ENCODE results near the gene MACROD2. TPM values are rescaled to one million over a fixed set of nuclear protein-coding genes. Genes with fewer than 3 reads are reported as not detected.

Gene MACROD2
- total and polyA plus RNA-seq, 2 of the 4 experiments (the other 2 are of a cell fraction) = not detected

- peak; percentile 64 for ATAC-seq (ENCODE audit: low read depth)
- dilution Hi-C loops (cut with HindIII; ENCODE audit: low sequenced_read_pairs, unreplicated experiment) = no loop called here
- Histone ChIP-seq H4K8ac (ENCODE audit: low read depth in 2 of 2, low read length in 2 of 2) (no peak overlapping the region), H3K79me1 (ENCODE audit: low read depth in 1 of 2, low read length in 2 of 2) (no peaks in the 10 kb centered on the region), H3K4ac (ENCODE audit: low read depth, low read length) (no peak overlapping the region), H2BK20ac (ENCODE audit: low read depth, low read length) (no peak overlapping the region), H3K27ac (ENCODE audit: insufficient read depth, low read length) (no peak overlapping the region), H3K56ac (ENCODE audit: extremely low read depth, insufficient read depth, low read length) (peak overlapping the region; percentile 32; the same call in 1 of the 2 replicates), H3K9me1 (ENCODE audit: insufficient read depth, low read length) (no peaks in the 10 kb centered on the region), H3K14ac (replicated peaks; ENCODE audit: low read depth, low read length) (no peak overlapping the region), H2AK5ac (ENCODE audit: low read depth, low read length) (no peak overlapping the region), H3K18ac (ENCODE audit: low read depth, low read length) (no peak overlapping the region), H3K4me1 (ENCODE audit: control insufficient read depth, insufficient read depth, low read length) (no peaks in the 10 kb centered on the region), H2BK15ac (ENCODE audit: low read depth, low read length) (no peak overlapping the region), H3K9me3 (ENCODE audit: control insufficient read depth, insufficient read depth, low read length) (no peaks in the 10 kb centered on the region), H2BK120ac (ENCODE audit: low read depth, low read length) (no peak overlapping the region), H3K36me3 (ENCODE audit: control insufficient read depth, insufficient read depth, low read length) (no peaks in the 10 kb centered on the region), H2BK5ac (ENCODE audit: low read depth, low read length, poor library complexity, severe bottlenecking) (no peak overlapping the region), H3K23ac (ENCODE audit: low read depth, low read length) (no peak overlapping the region), H2AFZ (replicated peaks; ENCODE audit: low read length, poor library complexity) (no peak overlapping the region), H4K20me1 (ENCODE audit: insufficient read depth, low read length) (no peaks in the 10 kb centered on the region), H2AK9ac (replicated peaks; ENCODE audit: low read depth, low read length, poor library complexity) (no peak overlapping the region), H3K4me2 (ENCODE audit: low read depth, low read length) (no peak overlapping the region), H3K4me3 (ENCODE audit: insufficient read depth, low read depth, low read length) (no peak overlapping the region), H3K9ac (ENCODE audit: low read depth, low read length) (no peak overlapping the region), H4K5ac (ENCODE audit: low read depth, low read length) (no peak overlapping the region), H4K91ac (ENCODE audit: insufficient read depth, low read depth, low read length) (no peak overlapping the region), H3K27me3 (ENCODE audit: control insufficient read depth, insufficient read depth, low read length) (no peaks in the 10 kb centered on the region)
- in situ Hi-C loops (cut with MboI; ENCODE audit: low sequenced_read_pairs) = no loop called here
- peak; percentile 62 for DNase-seq
- intact Hi-C loops (cut with micrococcal nuclease) = loop anchor here (5.0 to 10.0 kb wide), 3 partner anchors 75 to 372 kb away; partner anchors contain the start of gene FLRT3
- BruUV-seq (replicated peaks) = no TSS peak
- no peak for TF ChIP-seq FOS (IDR thresholded peaks at IDR 0.05; ENCODE audit: low read depth, low read length)
- peak; percentile 21; the same call in 1 of the 2 replicates for TF ChIP-seq USF2 (IDR thresholded peaks at IDR 0.05; ENCODE audit: low read depth, low read length)
- TF ChIP-seq MAZ (IDR thresholded peaks at IDR 0.05; ENCODE audit: borderline replicate concordance, low read depth, low read length) = no peak
- no peak for TF ChIP-seq MAFK (IDR thresholded peaks at IDR 0.05; ENCODE audit: low read depth, low read length)
- TF ChIP-seq, protein P1, sequence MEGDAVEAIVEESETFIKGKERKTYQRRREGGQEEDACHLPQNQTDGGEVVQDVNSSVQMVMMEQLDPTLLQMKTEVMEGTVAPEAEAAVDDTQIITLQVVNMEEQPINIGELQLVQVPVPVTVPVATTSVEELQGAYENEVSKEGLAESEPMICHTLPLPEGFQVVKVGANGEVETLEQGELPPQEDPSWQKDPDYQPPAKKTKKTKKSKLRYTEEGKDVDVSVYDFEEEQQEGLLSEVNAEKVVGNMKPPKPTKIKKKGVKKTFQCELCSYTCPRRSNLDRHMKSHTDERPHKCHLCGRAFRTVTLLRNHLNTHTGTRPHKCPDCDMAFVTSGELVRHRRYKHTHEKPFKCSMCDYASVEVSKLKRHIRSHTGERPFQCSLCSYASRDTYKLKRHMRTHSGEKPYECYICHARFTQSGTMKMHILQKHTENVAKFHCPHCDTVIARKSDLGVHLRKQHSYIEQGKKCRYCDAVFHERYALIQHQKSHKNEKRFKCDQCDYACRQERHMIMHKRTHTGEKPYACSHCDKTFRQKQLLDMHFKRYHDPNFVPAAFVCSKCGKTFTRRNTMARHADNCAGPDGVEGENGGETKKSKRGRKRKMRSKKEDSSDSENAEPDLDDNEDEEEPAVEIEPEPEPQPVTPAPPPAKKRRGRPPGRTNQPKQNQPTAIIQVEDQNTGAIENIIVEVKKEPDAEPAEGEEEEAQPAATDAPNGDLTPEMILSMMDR (conservative IDR thresholded peaks at IDR 0.05; ENCODE audit: low read depth, low read length) = peak; percentile 60
- peak; percentile 30; the same call in 1 of the 2 replicates for TF ChIP-seq SMC3 (IDR thresholded peaks at IDR 0.05; ENCODE audit: low read depth, low read length)
- no peak for TF ChIP-seq RFX5 (IDR thresholded peaks at IDR 0.05; ENCODE audit: low read depth, low read length)
- peak; percentile 75 for TF ChIP-seq RAD21 (IDR thresholded peaks at IDR 0.05; ENCODE audit: low read length)
- WGBS, 2 experiments (ENCODE audit: extremely low coverage in 2 of 2, insufficient read length in 1 of 2) = no CpG with 5 or more reads among the region's 1 CpG
- POLR2A ChIA-PET (ENCODE audit: unreplicated experiment) = no interaction called here
- CTCF ChIA-PET = interaction anchor here (0.6 kb wide), 1 partner anchor 67 kb away, joined by 3 read pairs; no protein-coding TSS in a partner anchor
These were observed 194.6 kb downstream of the MACROD2 start for GRCh38 chr20:14189794-14190402.

All from IMR-90 (cell line).